HG03520 (cell line): ENCODE data around the gene PAOX.
A peak's percentile ranks its signal among the peaks of the same experiment; 100 is the strongest.
"Not testable (repeated sequence)": the region's sequence is repeated elsewhere in the genome, so short reads cannot be mapped to it uniquely, and the experiment has no call there.

ENCODE experiments used
- ATAC-seq: cut with Tn5 transposase; IDR thresholded peaks from one replicate; pipeline ENCODE4 v1.9.1; 2021; ENCODE audit warnings: mild to moderate bottlenecking, moderate library complexity; ENCODE audit not compliant: unreplicated experiment

PAOX gene

GRCh38 chr10:133362846-133363245 lies 16.2 kb upstream of the PAOX start:
- ATAC-seq = no peak

- no peak for ATAC-seq
These were observed 14.2 kb upstream of the PAOX start for GRCh38 chr10:133364645-133365431.

DNA sequence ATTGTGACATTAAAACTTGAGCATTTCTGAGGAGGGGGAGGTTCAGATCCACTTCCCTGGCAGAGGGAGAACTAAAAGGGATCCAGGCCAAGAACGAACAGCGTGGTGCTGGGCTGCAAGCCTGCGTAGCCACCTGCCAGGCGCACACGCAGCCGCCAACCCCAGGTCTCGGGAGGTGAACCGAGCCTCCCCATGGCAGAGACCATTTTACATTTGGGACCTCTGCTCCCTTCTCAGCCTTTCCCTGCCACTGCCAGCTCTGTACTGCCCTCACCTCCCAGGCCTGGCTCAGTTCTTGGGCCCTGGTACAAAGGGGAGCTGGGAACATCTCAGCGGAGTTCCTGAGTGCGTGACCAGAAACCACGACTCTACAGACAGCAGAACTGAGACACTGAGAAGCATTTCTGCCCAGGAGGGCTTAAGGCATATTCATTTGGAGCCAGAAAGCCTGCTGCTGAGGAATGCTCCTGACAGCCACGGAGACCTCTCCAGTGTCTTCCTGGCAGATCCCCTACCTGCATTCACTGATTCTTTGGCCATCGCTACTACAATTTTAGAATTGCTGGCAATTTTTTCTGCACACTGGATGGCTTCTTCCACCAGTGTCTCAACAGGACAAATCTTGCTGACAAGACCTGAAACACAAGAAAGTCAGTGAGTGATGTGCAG lies 13.5 kb upstream of the PAOX start:
- no peak for ATAC-seq

- ATAC-seq = no peak
These were observed 13.0 kb upstream of the PAOX start for GRCh38 chr10:133366130-133366478.

GRCh38 chr10:133366751-133367150 lies 12.3 kb upstream of the PAOX start:
- ATAC-seq = no peak

DNA sequence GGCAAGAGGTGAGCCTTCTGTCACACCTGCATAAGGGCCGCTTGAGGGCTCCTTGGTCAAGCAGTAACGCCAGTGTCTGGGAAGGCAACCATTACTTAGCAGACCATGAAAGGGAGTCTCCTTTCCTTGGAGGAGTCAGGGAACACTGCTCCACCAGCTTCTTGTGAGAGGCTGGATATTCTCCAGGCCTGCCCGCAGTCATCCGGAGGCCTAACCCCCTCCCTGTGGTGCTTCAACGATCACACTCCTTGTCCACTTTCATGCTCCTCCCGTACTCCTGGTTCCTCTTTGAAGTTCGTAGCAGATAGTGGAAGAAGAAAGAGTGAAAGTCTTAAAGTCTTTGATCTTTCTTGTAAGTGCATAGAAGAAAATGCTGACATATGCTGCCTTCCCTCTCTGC lies 11.6 kb upstream of the PAOX start:
- ATAC-seq = not testable (repeated sequence)

GRCh38 chr10:133368153-133368552 lies 10.9 kb upstream of the PAOX start:
- no peak for ATAC-seq

GRCh38 chr10:133370030-133370786 lies 8.9 kb upstream of the PAOX start:
- no peak for ATAC-seq

- no peak for ATAC-seq
These were observed 6.6 kb upstream of the PAOX start for GRCh38 chr10:133372507-133372906.

- ATAC-seq = peak; percentile 93
These were observed 5.6 kb upstream of the PAOX start, which contains the start of gene ECHS1 for GRCh38 chr10:133373174-133374090. ECHS1 (minus strand) TSS chr10:133373354; CDS start chr10:133373333, 21 bp downstream.

- ATAC-seq = no peak
These were observed 3.5 kb upstream of the PAOX start for GRCh38 chr10:133375357-133376115.

DNA sequence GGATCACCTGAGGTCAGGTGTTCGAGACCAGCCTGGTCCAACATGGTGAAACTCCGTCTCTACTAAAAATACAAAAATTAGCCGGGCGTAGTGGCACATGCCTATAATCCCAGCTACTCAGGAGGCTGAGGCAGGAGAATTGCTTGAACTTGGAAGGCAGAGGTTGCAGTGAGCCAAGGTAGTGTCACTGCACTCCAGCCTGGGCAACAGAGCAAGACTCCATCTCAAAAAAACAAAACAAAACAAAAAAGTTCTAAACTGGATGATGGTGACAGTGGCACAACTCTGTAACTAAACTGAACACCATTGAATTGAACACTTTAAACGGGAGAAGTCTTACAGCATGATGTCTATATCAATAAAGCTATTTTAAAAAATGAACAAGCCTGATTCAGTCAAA lies 2.9 kb upstream of the PAOX start:
- not testable (repeated sequence) for ATAC-seq

- ATAC-seq = no peak
These were observed 1.8 kb upstream of the PAOX start for GRCh38 chr10:133377025-133377817.

GRCh38 chr10:133377818-133378250 lies 1.2 kb upstream of the PAOX start:
- ATAC-seq = no peak

- peak; percentile 34 for ATAC-seq
These were observed 588 bp upstream of the PAOX start for GRCh38 chr10:133378251-133379096.

- no peak for ATAC-seq
These were observed 972 bp downstream of the PAOX start for GRCh38 chr10:133379801-133380666.

DNA sequence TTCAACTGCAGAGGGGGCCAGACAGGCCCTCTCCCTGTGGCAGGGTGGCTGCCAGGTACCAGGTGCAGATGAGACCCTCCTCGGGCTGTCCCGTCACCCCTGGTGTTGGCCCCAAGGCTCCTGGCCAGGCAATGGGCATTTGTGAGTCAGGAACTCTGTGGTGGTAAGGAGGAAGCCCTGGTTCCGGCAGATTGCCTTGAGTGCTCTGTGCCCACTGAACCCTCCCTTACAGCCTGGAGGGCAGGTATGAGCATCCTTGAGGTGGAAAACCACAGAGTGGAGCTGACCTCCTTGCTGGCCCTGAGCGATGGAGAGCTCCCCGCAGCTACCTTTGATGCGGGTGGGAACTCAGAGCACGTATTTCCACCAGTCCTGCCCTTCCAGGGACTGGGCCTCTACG lies 2.0 kb downstream of the PAOX start:
- ATAC-seq = no peak
